GM04504 (cell line): ENCODE measurements around the gene BMP6.
"Not testable (repeated sequence)": the region's sequence is repeated elsewhere in the genome, so short reads cannot be mapped to it uniquely, and the experiment has no call there.

Experiments
- DNase-seq: peaks from one replicate; pipeline ENCODE4 v3.0.0-alpha.2; 2012; ENCODE audit warnings: low read depth

Gene BMP6

GRCh38 chr6:7794509-7794908 lies 68.6 kb downstream of the BMP6 start:
- no peak for DNase-seq

- no peak for DNase-seq
Measured at GRCh38 chr6:7797386-7797785, 71.5 kb downstream of the BMP6 start.

- DNase-seq, result no peak
Measured at GRCh38 chr6:7798751-7799150, 72.9 kb downstream of the BMP6 start.

- no peak for DNase-seq
Measured at GRCh38 chr6:7802662-7803061, 76.8 kb downstream of the BMP6 start.

GRCh38 chr6:7803214-7803613 lies 77.3 kb downstream of the BMP6 start:
- no peak for DNase-seq

- no peak for DNase-seq
Measured at GRCh38 chr6:7805078-7805849, 79.4 kb downstream of the BMP6 start.

GRCh38 chr6:7805850-7806214 lies 79.9 kb downstream of the BMP6 start:
- no peak for DNase-seq

GRCh38 chr6:7806711-7807110 lies 80.8 kb downstream of the BMP6 start:
- no peak for DNase-seq

- no peak for DNase-seq
Measured at GRCh38 chr6:7809346-7809745, 83.4 kb downstream of the BMP6 start.

- DNase-seq, result no peak
Measured at GRCh38 chr6:7811441-7811840, 85.5 kb downstream of the BMP6 start.

- DNase-seq, result no peak
Measured at GRCh38 chr6:7812623-7813022, 86.7 kb downstream of the BMP6 start.

GRCh38 chr6:7813193-7813592 lies 87.3 kb downstream of the BMP6 start:
- no peak for DNase-seq

- DNase-seq, result no peak
Measured at GRCh38 chr6:7813704-7814103, 87.8 kb downstream of the BMP6 start.

- DNase-seq, result no peak
Measured at GRCh38 chr6:7815716-7816115, 89.8 kb downstream of the BMP6 start.

- not testable (repeated sequence) for DNase-seq
Measured at GRCh38 chr6:7817184-7817583, 91.3 kb downstream of the BMP6 start.

- DNase-seq, result no peak
Measured at GRCh38 chr6:7818257-7819214, 92.6 kb downstream of the BMP6 start.

- DNase-seq, result peak; percentile 21
Measured at GRCh38 chr6:7819431-7820015, 93.6 kb downstream of the BMP6 start.

- no peak for DNase-seq
Measured at GRCh38 chr6:7820288-7820835, 94.5 kb downstream of the BMP6 start.

- peak; percentile 9 for DNase-seq
Measured at GRCh38 chr6:7821426-7821825, 95.5 kb downstream of the BMP6 start.

- no peak for DNase-seq
Measured at GRCh38 chr6:7823552-7823951, 97.7 kb downstream of the BMP6 start.

GRCh38 chr6:7825986-7826385 lies 100.1 kb downstream of the BMP6 start:
- no peak for DNase-seq

GRCh38 chr6:7827142-7827541 lies 101.2 kb downstream of the BMP6 start:
- peak; percentile 10 for DNase-seq

- DNase-seq, result no peak
Measured at GRCh38 chr6:7828124-7828523, 102.2 kb downstream of the BMP6 start.
